ENCODE measurements around the gene CAMK2A.

Gene CAMK2A

GRCh38 chr5:150297934-150298595, 8.5 kb upstream of the CAMK2A start:
- FAIRE-seq = no peak

GRCh38 chr5:150297236-150297890, 7.8 kb upstream of the CAMK2A start:
- no peak for FAIRE-seq
- no peak for TF ChIP-seq POLR2AphosphoS5 (IDR thresholded peaks at IDR 0.05; ENCODE audit: low read depth, low read length)
- TF ChIP-seq POLR2A (IDR thresholded peaks at IDR 0.05; ENCODE audit: low read depth, low read length) = no peak
- no peak for TF ChIP-seq TAF1 (IDR thresholded peaks at IDR 0.05; ENCODE audit: borderline replicate concordance, low read depth, low read length)
- DNase-seq (ENCODE audit: insufficient read length) = no peak

More at GRCh38 chr5:150297934-150298595, 8.5 kb upstream of the CAMK2A start:
- TF ChIP-seq TAF1 (IDR thresholded peaks at IDR 0.05; ENCODE audit: borderline replicate concordance, low read depth, low read length) (no peak), POLR2A (IDR thresholded peaks at IDR 0.05; ENCODE audit: low read depth, low read length) (no peak), POLR2AphosphoS5 (IDR thresholded peaks at IDR 0.05; ENCODE audit: low read depth, low read length) (no peak)
- DNase-seq (ENCODE audit: insufficient read length) = no peak

GRCh38 chr5:150296496-150296895, 6.9 kb upstream of the CAMK2A start:
- no peak for DNase-seq (ENCODE audit: insufficient read length)
- TF ChIP-seq POLR2A (IDR thresholded peaks at IDR 0.05; ENCODE audit: low read depth, low read length) (no peak), TAF1 (IDR thresholded peaks at IDR 0.05; ENCODE audit: borderline replicate concordance, low read depth, low read length) (no peak), POLR2AphosphoS5 (IDR thresholded peaks at IDR 0.05; ENCODE audit: low read depth, low read length) (no peak)
- FAIRE-seq = no peak

GRCh38 chr5:150295741-150296486, 6.3 kb upstream of the CAMK2A start:
- FAIRE-seq (no peak), DNase-seq (ENCODE audit: insufficient read length) (no peak)
- TF ChIP-seq POLR2AphosphoS5 (IDR thresholded peaks at IDR 0.05; ENCODE audit: low read depth, low read length) (no peak), POLR2A (IDR thresholded peaks at IDR 0.05; ENCODE audit: low read depth, low read length) (no peak), TAF1 (IDR thresholded peaks at IDR 0.05; ENCODE audit: borderline replicate concordance, low read depth, low read length) (no peak)

- TF ChIP-seq POLR2AphosphoS5 (IDR thresholded peaks at IDR 0.05; ENCODE audit: low read depth, low read length) = no peak
- TF ChIP-seq POLR2A (IDR thresholded peaks at IDR 0.05; ENCODE audit: low read depth, low read length) = no peak
- TF ChIP-seq TAF1 (IDR thresholded peaks at IDR 0.05; ENCODE audit: borderline replicate concordance, low read depth, low read length) = no peak
- FAIRE-seq (no peak), DNase-seq (ENCODE audit: insufficient read length) (no peak)
These were observed 5.6 kb upstream of the CAMK2A start for GRCh38 chr5:150295172-150295634.

GRCh38 chr5:150294551-150295071, 5.0 kb upstream of the CAMK2A start:
- no peak for TF ChIP-seq POLR2A (IDR thresholded peaks at IDR 0.05; ENCODE audit: low read depth, low read length)
- no peak for TF ChIP-seq TAF1 (IDR thresholded peaks at IDR 0.05; ENCODE audit: borderline replicate concordance, low read depth, low read length)
- TF ChIP-seq POLR2AphosphoS5 (IDR thresholded peaks at IDR 0.05; ENCODE audit: low read depth, low read length) = no peak
- DNase-seq (ENCODE audit: insufficient read length) = no peak
- no peak for FAIRE-seq

- no peak for FAIRE-seq
- DNase-seq (ENCODE audit: insufficient read length) = no peak
- TF ChIP-seq TAF1 (IDR thresholded peaks at IDR 0.05; ENCODE audit: borderline replicate concordance, low read depth, low read length) (no peak), POLR2AphosphoS5 (IDR thresholded peaks at IDR 0.05; ENCODE audit: low read depth, low read length) (no peak)
These were observed 3.7 kb upstream of the CAMK2A start for GRCh38 chr5:150293091-150293941.

- TF ChIP-seq POLR2AphosphoS5 (IDR thresholded peaks at IDR 0.05; ENCODE audit: low read depth, low read length) (no peak), TAF1 (IDR thresholded peaks at IDR 0.05; ENCODE audit: borderline replicate concordance, low read depth, low read length) (no peak)
- FAIRE-seq (no peak), DNase-seq (ENCODE audit: insufficient read length) (no peak)
These were observed 2.1 kb upstream of the CAMK2A start for GRCh38 chr5:150291388-150292385.

- no peak for TF ChIP-seq POLR2A (IDR thresholded peaks at IDR 0.05; ENCODE audit: low read depth, low read length)
- no peak for TF ChIP-seq POLR2AphosphoS5 (IDR thresholded peaks at IDR 0.05; ENCODE audit: low read depth, low read length)
- TF ChIP-seq TAF1 (IDR thresholded peaks at IDR 0.05; ENCODE audit: borderline replicate concordance, low read depth, low read length) = no peak
- DNase-seq (ENCODE audit: insufficient read length) (no peak), FAIRE-seq (no peak)
These were observed 782 bp downstream of the CAMK2A start for GRCh38 chr5:150288791-150289190.

- no peak for FAIRE-seq
- DNase-seq (ENCODE audit: insufficient read length) = no peak
- TF ChIP-seq POLR2A (IDR thresholded peaks at IDR 0.05; ENCODE audit: low read depth, low read length) = no peak
- no peak for TF ChIP-seq POLR2AphosphoS5 (IDR thresholded peaks at IDR 0.05; ENCODE audit: low read depth, low read length)
- no peak for TF ChIP-seq TAF1 (IDR thresholded peaks at IDR 0.05; ENCODE audit: borderline replicate concordance, low read depth, low read length)
These were observed 1.2 kb downstream of the CAMK2A start for GRCh38 chr5:150288361-150288760.

All from GM12892 (cell line).